GM12864 (cell line): ENCODE measurements around the gene LARGE1.

Experiments
- DNase-seq: peaks from one replicate; pipeline ENCODE4 v3.0.0-alpha.2; 2011; ENCODE audit warnings: low read depth
- H3K4me3 ChIP-seq: 2 replicates; pipeline ENCODE4 v1.5.1; 2011; ENCODE audit warnings: mild to moderate bottlenecking, low read depth, low read length, control low read depth
- TF ChIP-seq, protein P1 (sequence below): IDR thresholded peaks from 2 replicates; pipeline ENCODE4 v1.5.1; 2011; ENCODE audit warnings: low read depth, mild to moderate bottlenecking, moderate library complexity, low read length, control low read depth, inconsistent platforms; ENCODE audit errors: missing control alignments

LARGE1 gene

DNA sequence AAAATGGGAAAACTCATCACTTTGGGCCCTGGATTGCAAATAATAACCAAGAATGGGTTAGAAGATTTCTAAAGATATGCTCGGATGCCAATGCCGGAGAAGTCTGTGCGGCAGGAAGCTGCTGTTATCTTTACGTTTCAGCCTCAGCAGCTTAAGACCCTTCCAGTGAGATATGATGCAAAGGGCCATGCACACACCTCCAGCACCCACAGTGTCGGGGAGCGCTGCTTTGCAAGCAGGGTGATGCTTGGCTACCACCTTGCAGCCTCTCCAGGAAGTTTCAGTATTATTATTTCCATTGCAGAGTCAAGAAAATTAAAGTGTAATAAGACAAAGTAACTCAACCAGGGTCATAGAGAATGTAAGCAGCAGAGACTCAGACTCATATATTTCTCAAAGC is 37.3 kb downstream of the LARGE1 start:
- no peak for DNase-seq
- H3K4me3 ChIP-seq, result no peak overlapping the region
- TF ChIP-seq, protein P1, sequence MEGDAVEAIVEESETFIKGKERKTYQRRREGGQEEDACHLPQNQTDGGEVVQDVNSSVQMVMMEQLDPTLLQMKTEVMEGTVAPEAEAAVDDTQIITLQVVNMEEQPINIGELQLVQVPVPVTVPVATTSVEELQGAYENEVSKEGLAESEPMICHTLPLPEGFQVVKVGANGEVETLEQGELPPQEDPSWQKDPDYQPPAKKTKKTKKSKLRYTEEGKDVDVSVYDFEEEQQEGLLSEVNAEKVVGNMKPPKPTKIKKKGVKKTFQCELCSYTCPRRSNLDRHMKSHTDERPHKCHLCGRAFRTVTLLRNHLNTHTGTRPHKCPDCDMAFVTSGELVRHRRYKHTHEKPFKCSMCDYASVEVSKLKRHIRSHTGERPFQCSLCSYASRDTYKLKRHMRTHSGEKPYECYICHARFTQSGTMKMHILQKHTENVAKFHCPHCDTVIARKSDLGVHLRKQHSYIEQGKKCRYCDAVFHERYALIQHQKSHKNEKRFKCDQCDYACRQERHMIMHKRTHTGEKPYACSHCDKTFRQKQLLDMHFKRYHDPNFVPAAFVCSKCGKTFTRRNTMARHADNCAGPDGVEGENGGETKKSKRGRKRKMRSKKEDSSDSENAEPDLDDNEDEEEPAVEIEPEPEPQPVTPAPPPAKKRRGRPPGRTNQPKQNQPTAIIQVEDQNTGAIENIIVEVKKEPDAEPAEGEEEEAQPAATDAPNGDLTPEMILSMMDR, result no peak

DNA sequence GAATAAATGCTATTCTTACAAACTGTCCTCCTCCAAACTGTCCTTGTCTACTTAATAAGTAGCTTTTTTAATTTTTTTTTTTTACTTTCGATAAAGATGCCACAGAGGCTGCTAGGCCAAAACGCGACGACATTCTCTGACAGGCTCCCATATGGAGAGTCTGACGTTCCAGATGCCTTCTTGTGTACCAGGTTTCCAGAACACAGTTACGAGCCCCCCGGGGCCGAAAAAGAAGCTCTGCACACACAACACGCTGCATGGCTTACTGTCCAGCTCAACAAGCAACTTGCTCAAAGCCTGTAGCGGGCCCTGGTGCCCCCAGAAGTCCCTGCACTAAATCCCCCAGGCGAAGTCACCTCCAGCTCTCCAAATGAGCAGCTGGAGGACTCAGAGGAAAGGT is 39.3 kb downstream of the LARGE1 start:
- TF ChIP-seq, protein P1, result no peak
- no peak overlapping the region for H3K4me3 ChIP-seq
- DNase-seq, result no peak

DNA sequence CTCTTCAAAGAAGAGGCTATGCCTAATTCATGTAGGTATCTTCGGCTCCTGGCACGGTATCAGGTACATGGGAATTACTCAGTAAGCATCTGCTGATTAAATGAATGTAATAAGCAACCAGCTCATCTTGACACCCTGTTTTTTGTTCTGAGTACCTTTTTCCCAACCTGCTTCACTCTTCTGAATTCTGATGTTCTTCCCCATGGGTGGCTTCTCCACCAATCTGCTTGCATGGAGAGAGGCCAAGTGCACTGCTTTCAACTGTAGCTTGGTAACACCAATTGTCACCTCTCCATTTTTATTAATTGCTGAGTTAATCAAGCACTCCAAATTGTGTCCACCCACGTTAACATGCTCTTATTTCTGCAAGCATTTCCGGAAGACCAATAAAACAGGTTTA is 40.5 kb downstream of the LARGE1 start:
- H3K4me3 ChIP-seq, result no peak overlapping the region
- TF ChIP-seq, protein P1, result no peak
- DNase-seq, result no peak

DNA sequence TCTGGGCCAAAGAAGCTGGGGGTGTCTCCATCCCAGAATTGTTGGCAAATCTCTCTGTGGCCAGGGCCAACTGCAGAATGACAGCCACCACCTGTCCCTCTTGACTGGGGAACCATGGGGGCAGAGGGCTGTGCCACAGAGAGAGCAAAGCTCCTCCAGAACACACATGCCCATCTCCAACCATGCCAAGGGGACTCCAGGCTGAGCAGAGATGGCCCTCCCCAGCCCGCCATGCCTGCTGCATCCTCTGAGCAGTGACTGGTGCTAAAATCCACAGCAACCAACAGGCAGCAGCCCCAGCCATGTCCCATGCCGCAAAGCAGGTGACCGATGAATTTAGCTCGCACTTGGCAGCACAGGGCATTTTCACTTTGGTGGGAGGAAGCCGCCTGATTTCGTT is 45.0 kb downstream of the LARGE1 start:
- TF ChIP-seq, protein P1, result no peak
- no peak for DNase-seq
- no peak overlapping the region for H3K4me3 ChIP-seq

DNA sequence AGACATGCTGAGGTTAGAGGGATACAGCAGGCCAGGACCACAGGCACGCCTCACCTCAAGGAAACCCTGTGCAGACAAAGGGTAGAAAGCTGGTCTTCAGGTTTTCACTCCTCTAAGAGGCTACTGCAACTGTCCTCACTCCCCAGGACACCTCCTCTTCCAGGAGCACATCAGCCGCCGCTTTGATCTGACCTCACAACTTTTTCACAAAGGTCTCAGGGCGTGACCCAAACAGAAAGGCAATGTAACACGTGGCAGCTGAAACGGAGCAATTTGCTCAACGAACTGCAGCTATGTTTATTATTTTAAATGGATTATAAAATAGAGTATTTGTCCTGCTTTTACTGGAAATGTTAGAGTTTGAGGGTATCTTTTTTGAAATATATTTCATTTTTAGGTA is 46.1 kb downstream of the LARGE1 start:
- TF ChIP-seq, protein P1, result no peak
- H3K4me3 ChIP-seq, result no peak overlapping the region
- no peak for DNase-seq

DNA sequence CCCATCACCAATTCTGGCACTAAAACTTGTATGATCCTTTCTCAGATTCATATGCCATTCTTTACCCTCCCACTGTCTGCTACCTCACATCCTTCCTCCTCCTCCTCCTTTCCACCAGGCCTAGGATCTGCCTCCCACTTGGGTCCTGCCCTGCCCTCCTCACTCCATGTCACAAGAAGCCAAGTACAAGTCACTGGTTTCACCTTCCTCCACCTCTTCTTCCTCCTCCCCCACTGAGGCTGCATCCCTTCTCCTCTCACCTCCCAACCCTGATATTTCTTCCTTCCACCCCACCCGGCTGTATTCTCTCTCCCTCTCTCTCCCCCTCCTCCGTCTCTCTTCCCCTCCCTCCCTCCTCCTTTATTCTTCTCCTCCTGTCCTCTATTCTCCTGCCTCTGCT is 46.6 kb downstream of the LARGE1 start:
- TF ChIP-seq, protein P1, result no peak
- no peak overlapping the region for H3K4me3 ChIP-seq
- DNase-seq, result no peak

DNA sequence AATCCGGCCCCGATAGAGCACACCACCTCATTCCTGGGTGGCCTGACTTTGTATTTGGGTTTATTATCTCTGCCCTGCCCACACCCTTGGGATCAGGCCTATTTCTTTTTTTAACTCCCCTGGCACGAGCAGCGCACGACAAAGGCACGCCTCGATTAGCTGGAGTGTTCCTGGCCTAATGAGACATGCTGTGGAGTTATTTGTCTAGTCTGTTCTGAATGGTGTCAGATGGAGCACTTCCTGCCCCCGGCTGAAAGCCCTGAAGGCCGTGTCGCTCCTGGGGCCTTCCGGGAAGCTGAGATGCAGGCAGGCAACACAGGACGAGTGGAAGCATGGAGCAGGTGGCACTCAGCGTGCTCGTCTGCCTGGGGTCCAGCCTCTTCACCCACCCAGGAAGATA is 47.1 kb downstream of the LARGE1 start:
- no peak overlapping the region for H3K4me3 ChIP-seq
- DNase-seq, result no peak
- TF ChIP-seq, protein P1, result no peak
